Mammary epithelial cell (primary cell): ENCODE data around the gene FBXO3.

Source experiments
- EZH2 ChIP-seq: IDR thresholded peaks from 2 replicates; pipeline ENCODE4 v1.6.1; 2012; ENCODE audit warnings: low read length, inconsistent platforms, borderline replicate concordance
- TF ChIP-seq, protein P1 (sequence below), 2 donors: IDR thresholded peaks in 1 of 2; conservative IDR thresholded peaks in 1 of 2; 2 replicates each; pipeline ENCODE4 v1.5.1; 2011 to 2012; ENCODE audit warnings: inconsistent platforms in 2 of 2, low read length in 2 of 2, mild to moderate bottlenecking in 2 of 2, control low read depth in 1 of 2, low read depth in 1 of 2; ENCODE audit not compliant: insufficient read depth in 1 of 2; ENCODE audit errors: extremely low read depth in 1 of 2

DNA sequence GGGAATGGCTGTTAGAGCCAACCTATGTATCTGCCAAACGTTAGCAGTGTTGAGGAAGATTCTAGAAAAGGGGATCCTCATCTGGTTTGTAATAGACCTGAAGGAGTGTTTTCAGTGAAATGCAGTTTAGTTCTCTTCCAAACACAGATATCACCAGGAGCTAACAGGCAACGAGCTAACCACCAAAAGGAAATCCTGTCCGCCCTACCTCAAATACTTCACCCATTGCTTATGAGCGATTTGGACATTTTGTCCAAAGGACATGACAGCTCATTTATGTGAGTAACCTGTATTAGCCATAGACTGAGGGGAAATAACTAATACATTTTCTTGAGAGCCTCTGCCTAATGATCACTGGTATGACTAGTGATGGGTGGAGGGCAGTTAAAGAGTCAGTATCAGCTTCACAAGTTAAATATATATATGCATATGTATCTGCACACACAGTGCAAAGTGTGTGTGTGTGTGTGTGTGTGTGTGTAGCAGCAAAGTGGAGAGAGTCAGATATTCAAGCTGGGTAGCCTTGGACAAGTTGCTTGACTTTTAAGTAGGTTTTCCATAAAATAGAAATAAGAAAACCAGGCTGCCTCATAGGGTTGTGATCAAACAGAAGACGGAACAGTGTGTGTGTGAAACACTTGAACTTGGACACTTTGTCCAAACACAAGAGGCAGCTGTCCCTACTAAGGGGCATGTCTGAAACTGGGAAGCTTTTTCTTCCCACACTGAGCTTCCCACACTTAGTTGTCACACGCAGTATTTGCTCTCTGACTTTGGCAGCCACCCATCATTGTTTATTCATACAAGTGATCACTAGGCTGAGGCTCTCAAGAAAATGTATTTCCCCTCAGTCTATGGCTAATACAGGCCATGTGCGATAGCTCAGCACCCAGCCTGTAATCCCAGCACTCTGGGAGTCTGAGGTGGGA, 72.8 kb downstream of the FBXO3 start:
- TF ChIP-seq, protein P1, sequence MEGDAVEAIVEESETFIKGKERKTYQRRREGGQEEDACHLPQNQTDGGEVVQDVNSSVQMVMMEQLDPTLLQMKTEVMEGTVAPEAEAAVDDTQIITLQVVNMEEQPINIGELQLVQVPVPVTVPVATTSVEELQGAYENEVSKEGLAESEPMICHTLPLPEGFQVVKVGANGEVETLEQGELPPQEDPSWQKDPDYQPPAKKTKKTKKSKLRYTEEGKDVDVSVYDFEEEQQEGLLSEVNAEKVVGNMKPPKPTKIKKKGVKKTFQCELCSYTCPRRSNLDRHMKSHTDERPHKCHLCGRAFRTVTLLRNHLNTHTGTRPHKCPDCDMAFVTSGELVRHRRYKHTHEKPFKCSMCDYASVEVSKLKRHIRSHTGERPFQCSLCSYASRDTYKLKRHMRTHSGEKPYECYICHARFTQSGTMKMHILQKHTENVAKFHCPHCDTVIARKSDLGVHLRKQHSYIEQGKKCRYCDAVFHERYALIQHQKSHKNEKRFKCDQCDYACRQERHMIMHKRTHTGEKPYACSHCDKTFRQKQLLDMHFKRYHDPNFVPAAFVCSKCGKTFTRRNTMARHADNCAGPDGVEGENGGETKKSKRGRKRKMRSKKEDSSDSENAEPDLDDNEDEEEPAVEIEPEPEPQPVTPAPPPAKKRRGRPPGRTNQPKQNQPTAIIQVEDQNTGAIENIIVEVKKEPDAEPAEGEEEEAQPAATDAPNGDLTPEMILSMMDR (conservative IDR thresholded peaks at IDR 0.05 in 1 of 2, IDR thresholded peaks at IDR 0.05 in 1 of 2; ENCODE audit: extremely low read depth in 1 of 2, insufficient read depth in 1 of 2, low read depth in 1 of 2, low read length in 2 of 2), result no peak
- no peak for TF ChIP-seq EZH2
